ENCODE results near the gene PLD1. TPM values are rescaled to one million over a fixed set of nuclear protein-coding genes. Genes with fewer than 3 reads are reported as not detected.

PLD1 gene
- total and polyA plus RNA-seq, 10 donors = 3.0 to 75.2 (median 54.0) TPM

DNA sequence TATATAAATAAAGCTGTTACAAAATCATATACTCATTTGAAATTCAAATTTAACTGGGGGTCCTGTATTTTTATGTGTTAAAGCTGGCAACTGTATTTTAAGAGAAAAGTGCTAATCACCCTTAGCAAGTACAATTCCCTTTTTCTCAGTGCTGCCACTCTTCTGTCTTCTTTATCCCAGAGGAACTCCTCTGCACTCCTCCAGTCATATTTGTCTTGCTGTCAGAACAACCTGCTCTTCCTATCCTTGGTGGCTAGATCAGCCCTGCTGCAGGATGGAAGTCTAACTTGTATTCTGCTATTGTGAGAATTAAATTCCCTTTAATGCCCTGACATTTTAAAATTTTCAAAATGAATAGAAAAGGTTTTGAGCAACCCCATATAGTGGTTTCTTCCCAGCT is 226.2 kb downstream of the PLD1 start:
- TF ChIP-seq, protein P1, sequence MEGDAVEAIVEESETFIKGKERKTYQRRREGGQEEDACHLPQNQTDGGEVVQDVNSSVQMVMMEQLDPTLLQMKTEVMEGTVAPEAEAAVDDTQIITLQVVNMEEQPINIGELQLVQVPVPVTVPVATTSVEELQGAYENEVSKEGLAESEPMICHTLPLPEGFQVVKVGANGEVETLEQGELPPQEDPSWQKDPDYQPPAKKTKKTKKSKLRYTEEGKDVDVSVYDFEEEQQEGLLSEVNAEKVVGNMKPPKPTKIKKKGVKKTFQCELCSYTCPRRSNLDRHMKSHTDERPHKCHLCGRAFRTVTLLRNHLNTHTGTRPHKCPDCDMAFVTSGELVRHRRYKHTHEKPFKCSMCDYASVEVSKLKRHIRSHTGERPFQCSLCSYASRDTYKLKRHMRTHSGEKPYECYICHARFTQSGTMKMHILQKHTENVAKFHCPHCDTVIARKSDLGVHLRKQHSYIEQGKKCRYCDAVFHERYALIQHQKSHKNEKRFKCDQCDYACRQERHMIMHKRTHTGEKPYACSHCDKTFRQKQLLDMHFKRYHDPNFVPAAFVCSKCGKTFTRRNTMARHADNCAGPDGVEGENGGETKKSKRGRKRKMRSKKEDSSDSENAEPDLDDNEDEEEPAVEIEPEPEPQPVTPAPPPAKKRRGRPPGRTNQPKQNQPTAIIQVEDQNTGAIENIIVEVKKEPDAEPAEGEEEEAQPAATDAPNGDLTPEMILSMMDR (IDR thresholded peaks at IDR 0.05 in 8 of 11, conservative IDR thresholded peaks at IDR 0.05 in 3 of 11) = no peak
- TF ChIP-seq POLR2AphosphoS5 (IDR thresholded peaks at IDR 0.05) = no peak
- TF ChIP-seq POLR2A (IDR thresholded peaks at IDR 0.05) = no peak

DNA sequence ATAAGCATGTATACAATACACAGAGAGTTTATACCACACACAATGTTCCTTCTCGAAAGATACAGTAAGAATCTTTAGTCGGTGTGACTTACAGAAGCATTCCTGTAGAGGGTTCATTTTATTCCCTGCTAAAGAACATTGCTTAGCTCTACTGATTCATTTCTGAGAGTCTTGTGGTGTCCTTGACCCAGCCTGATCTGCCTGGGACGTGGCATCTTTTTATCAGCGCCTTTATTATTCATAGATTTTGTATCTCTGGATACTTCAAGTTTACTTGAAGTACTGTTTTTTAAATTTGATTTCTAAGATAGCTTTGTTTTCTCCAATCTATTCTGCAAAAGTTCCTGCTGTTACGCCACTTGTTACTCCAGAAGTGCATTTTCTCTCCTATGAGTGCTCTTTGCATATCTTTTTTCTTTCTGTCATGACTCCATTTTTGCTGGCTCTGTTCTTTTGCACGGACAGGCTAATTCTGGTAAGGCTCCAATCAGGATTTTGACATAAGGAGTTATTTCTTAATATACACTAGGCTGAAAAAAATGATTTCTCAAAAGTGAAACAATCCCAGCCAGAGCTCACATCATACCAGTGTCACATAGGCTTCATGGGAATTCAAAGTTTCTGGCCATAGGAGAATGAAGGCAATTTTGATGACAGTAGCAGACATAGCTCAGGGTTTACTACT is 235.6 kb downstream of the PLD1 start:
- H3K9me3 ChIP-seq = no peaks in the 10 kb centered on the region
- H3K27ac ChIP-seq = no peak overlapping the region
- intact Hi-C loops (cut with DNase I; ENCODE audit: low total_unique reads) = no loop called here
- H3K4me1 ChIP-seq = no peaks in the 10 kb centered on the region
- H3K4me3 ChIP-seq = no peak overlapping the region
- TF ChIP-seq, protein P1 (IDR thresholded peaks at IDR 0.05 in 8 of 11, conservative IDR thresholded peaks at IDR 0.05 in 3 of 11) = no peak
- TF ChIP-seq POLR2AphosphoS5 (IDR thresholded peaks at IDR 0.05) = no peak
- no peak for TF ChIP-seq POLR2A (IDR thresholded peaks at IDR 0.05)
- no peaks in the 10 kb centered on the region for H3K36me3 ChIP-seq
- WGBS, 5 donors = 80 to 87% (median 85%) methylated on average over 6 of the region's 6 CpGs
- H3K27me3 ChIP-seq (replicated peaks in 1 of 7) = no peaks in the 10 kb centered on the region
- DNase-seq = no peak

More for the DNA sequence above, 226.2 kb downstream of the PLD1 start:
- DNase-seq = no peak
- no peak overlapping the region for H3K4me3 ChIP-seq
- H3K27ac ChIP-seq = no peak overlapping the region
- intact Hi-C loops (cut with DNase I; ENCODE audit: low total_unique reads) = no loop called here
- no peaks in the 10 kb centered on the region for H3K36me3 ChIP-seq
- H3K9me3 ChIP-seq = no peaks in the 10 kb centered on the region
- H3K4me1 ChIP-seq = no peaks in the 10 kb centered on the region
- H3K27me3 ChIP-seq (replicated peaks in 1 of 7) = no peaks in the 10 kb centered on the region

DNA sequence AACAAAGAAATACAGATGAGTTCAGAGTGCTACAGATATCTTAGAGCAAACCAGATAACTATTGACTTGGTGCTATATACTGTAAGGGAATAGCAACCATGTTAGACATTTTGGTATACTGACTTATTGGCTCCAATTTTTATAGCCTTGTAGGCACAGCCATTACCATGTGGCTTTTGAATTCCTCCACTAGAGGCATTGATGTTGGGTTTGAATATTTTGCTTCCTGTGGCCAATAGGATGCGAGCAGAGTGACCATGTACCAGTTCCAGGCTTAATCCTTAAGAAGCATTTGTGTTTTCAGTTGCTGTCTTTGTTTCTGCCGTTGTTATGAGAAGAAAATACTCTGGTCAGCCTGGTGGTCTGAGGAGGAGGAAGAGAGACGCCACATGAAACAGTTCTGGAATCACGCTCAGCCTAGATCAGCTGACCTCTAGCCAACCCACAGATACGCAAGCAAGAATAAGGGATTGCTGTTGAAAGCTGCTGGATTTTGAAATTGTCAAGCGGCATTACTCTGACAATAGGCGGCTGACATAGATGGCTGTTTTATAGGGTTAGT is 240.6 kb downstream of the PLD1 start:
- no peak for TF ChIP-seq POLR2A (IDR thresholded peaks at IDR 0.05)
- TF ChIP-seq, protein P1 (IDR thresholded peaks at IDR 0.05 in 8 of 11, conservative IDR thresholded peaks at IDR 0.05 in 3 of 11) = no peak
- DNase-seq = no peak

DNA sequence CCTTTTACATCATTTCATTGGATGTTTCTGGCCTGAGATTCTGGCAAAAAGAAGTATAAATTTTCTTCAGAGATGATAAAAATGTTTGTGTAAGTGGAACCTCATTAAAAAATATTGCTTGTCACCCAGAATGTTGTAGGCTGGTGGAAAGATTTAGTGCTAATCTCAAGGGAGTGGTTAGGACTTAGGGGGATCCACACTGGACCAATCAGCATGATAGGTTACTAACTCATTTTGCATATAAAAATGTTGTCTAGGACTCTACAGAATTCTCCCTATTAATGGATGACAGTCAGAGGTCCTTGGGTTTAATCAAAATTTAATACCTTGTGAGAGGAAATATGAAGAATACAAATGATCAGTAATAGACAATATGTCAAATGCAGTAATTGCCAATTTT is 241.5 kb downstream of the PLD1 start:
- H3K36me3 ChIP-seq = no peaks in the 10 kb centered on the region
- H3K27me3 ChIP-seq (replicated peaks in 1 of 7) = no peaks in the 10 kb centered on the region
- H3K4me1 ChIP-seq = peaks cover 0 to 24% (median 7%) of the 10 kb centered on the region in 6 donors
- H3K9me3 ChIP-seq = no peaks in the 10 kb centered on the region
- TF ChIP-seq POLR2A (IDR thresholded peaks at IDR 0.05) = no peak
- TF ChIP-seq POLR2AphosphoS5 (IDR thresholded peaks at IDR 0.05) = no peak
- TF ChIP-seq, protein P1 (IDR thresholded peaks at IDR 0.05 in 8 of 11, conservative IDR thresholded peaks at IDR 0.05 in 3 of 11) = no peak
- DNase-seq = no peak
- intact Hi-C loops (cut with DNase I; ENCODE audit: low total_unique reads) = loop anchor here (5.0 kb wide), 3 partner anchors 381 to 606 kb away; no protein-coding TSS in a partner anchor
- no peak overlapping the region for H3K4me3 ChIP-seq
- H3K27ac ChIP-seq = no peak overlapping the region

More for the DNA sequence above, 240.6 kb downstream of the PLD1 start:
- Histone ChIP-seq H3K27ac (no peak overlapping the region), H3K9me3 (no peaks in the 10 kb centered on the region), H3K4me1 (peaks cover 0 to 23% (median 6%) of the 10 kb centered on the region in 6 donors), H3K4me3 (no peak overlapping the region), H3K27me3 (replicated peaks in 1 of 7) (no peaks in the 10 kb centered on the region), H3K36me3 (no peaks in the 10 kb centered on the region)
- intact Hi-C loops (cut with DNase I; ENCODE audit: low total_unique reads) = loop anchor here (5.0 kb wide), 3 partner anchors 382 to 607 kb away; no protein-coding TSS in a partner anchor
- 86 to 91% (median 88%) methylated on average over 7 of the region's 7 CpGs for WGBS, 5 donors
